Ascending aorta (tissue), 2 donors: Measurements from ENCODE around the gene HES1. TPM values are rescaled to one million over a fixed set of nuclear protein-coding genes. Genes with fewer than 3 reads are reported as not detected.

Source experiments
- DNase-seq, 2 donors: peaks; one replicate each; pipeline ENCODE4 v3.0.0-alpha.2; 2019; ENCODE audit warnings: low spot score in 2 of 2
- H3K27ac ChIP-seq, 2 donors: fragments of 200-600 bp; sonication (generic); one replicate each; pipeline ENCODE4 v1.5.1; 2016 to 2017; ENCODE audit warnings: mild to moderate bottlenecking in 1 of 2
- H3K27me3 ChIP-seq: fragments of 200-600 bp; sonication (generic); one replicate; pipeline ENCODE4 v1.5.1; 2017
- H3K36me3 ChIP-seq, 2 donors: fragments of 200-600 bp; sonication (generic); one replicate each; pipeline ENCODE4 v1.5.1; 2016
- H3K4me1 ChIP-seq, 2 donors: fragments of 200-600 bp; sonication (generic); one replicate each; pipeline ENCODE4 v1.5.1; 2016 to 2017; ENCODE audit warnings: mild to moderate bottlenecking in 1 of 2
- H3K4me3 ChIP-seq, 2 donors: fragments of 200-600 bp; sonication (generic); one replicate each; pipeline ENCODE4 v1.5.1; 2016 to 2017; ENCODE audit warnings: mild to moderate bottlenecking in 1 of 2
- H3K9me3 ChIP-seq, 2 donors: fragments of 200-600 bp; sonication (generic); one replicate each; pipeline ENCODE4 v1.5.1; 2016
- intact Hi-C: fragments of 100-400 bp; cut with DNase I; formaldehyde crosslinking; loops from one replicate; pipeline ENCODE4 v1.15.1; 2023
- total RNA-seq: library from RNA; depleted of rRNA; stranded (reverse); fragments of >200 nt; gene quantifications from one replicate; pipeline ENCODE4 v1.1.0, GENCODE V29; 2016
- TF ChIP-seq, protein P1 (sequence below), 3 experiments: fragments of 200-600 bp in 2 of 3; fragments of 450-650 bp in 1 of 3; sonication (generic) in 2 of 3; IDR thresholded peaks; one replicate each; pipeline ENCODE4 v1.5.1; 2016 to 2019; ENCODE audit warnings: antibody characterized with exemption in 3 of 3, mild to moderate bottlenecking in 1 of 3, moderate library complexity in 1 of 3

Gene HES1
- total RNA-seq, 1 donor from 2014 or later: 22.6 TPM

DNA sequence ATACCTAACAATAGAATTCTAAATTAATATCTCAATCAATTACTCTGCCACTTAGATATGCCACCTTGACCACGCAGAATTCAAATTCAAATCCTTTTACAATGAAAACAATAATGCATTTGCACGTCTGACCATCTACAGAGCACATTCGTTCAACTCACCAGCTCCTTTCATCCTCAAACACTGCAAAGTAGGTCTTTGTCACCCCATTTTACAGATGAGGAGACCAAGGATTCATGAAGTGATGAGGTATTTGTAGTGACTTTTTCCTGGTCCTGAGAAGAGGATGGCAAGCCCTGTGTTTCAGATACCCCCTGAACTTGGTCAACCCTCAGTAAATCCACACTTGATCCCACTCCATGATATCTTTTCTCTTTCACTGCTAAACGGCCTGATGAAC lies 42.2 kb downstream of the HES1 start:
- DNase-seq: no peak
- H3K9me3 ChIP-seq: no peaks in the 10 kb centered on the region
- H3K36me3 ChIP-seq: no peaks in the 10 kb centered on the region
- H3K4me3 ChIP-seq: no peak overlapping the region
- no peaks in the 10 kb centered on the region for H3K4me1 ChIP-seq
- H3K27ac ChIP-seq: no peak overlapping the region
- TF ChIP-seq, protein P1, sequence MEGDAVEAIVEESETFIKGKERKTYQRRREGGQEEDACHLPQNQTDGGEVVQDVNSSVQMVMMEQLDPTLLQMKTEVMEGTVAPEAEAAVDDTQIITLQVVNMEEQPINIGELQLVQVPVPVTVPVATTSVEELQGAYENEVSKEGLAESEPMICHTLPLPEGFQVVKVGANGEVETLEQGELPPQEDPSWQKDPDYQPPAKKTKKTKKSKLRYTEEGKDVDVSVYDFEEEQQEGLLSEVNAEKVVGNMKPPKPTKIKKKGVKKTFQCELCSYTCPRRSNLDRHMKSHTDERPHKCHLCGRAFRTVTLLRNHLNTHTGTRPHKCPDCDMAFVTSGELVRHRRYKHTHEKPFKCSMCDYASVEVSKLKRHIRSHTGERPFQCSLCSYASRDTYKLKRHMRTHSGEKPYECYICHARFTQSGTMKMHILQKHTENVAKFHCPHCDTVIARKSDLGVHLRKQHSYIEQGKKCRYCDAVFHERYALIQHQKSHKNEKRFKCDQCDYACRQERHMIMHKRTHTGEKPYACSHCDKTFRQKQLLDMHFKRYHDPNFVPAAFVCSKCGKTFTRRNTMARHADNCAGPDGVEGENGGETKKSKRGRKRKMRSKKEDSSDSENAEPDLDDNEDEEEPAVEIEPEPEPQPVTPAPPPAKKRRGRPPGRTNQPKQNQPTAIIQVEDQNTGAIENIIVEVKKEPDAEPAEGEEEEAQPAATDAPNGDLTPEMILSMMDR (IDR thresholded peaks at IDR 0.05): no peak
- no peaks in the 10 kb centered on the region for H3K27me3 ChIP-seq
- intact Hi-C loops: no loop called here

DNA sequence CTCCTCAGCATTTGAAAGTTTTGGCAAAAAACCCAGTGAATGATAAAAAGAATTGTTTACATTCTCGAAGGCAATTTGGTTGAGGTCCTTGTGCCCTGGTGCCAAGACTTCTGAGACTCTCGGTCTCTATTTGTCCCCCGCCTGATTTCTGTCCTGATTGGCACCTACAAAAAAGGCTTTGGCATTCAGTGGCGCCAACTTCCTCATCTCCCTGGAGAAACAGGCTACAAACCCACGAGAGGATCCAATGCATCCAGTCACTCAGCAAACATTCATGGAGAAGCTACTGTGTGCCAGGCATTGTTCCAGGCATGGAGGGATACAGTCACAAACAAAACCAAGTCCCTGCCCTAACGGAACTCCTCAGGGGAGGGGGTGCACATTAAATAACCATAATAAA lies 42.7 kb downstream of the HES1 start:
- intact Hi-C loops: no loop called here
- Histone ChIP-seq H3K36me3 (no peaks in the 10 kb centered on the region), H3K4me1 (no peaks in the 10 kb centered on the region), H3K27ac (no peak overlapping the region), H3K27me3 (no peaks in the 10 kb centered on the region), H3K4me3 (no peak overlapping the region), H3K9me3 (no peaks in the 10 kb centered on the region)
- TF ChIP-seq, protein P1 (IDR thresholded peaks at IDR 0.05): no peak
- no peak for DNase-seq

DNA sequence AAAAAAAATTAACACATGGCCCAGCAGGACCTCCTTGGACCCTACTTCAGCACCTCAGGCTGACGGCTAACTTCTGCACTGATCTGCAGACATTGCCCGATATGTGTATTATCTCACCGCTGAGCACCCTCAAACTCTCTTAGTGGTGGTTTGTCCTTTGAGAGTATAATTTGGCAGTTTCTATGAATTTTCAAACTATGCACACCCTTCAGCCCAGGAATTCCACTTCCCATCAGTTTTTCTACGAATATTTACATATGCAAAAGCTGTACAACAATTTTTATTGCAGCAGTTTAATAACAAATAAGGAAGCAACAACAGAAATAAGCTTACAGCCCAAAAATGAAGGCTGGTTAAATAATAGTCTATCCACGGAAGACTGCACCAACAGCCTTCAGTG lies 44.6 kb downstream of the HES1 start:
- TF ChIP-seq, protein P1 (IDR thresholded peaks at IDR 0.05): no peak
- no peak for DNase-seq
- Histone ChIP-seq H3K4me1 (no peaks in the 10 kb centered on the region), H3K9me3 (no peaks in the 10 kb centered on the region), H3K27me3 (no peaks in the 10 kb centered on the region), H3K36me3 (no peaks in the 10 kb centered on the region), H3K4me3 (no peak overlapping the region), H3K27ac (no peak overlapping the region)
- intact Hi-C loops: no loop called here

DNA sequence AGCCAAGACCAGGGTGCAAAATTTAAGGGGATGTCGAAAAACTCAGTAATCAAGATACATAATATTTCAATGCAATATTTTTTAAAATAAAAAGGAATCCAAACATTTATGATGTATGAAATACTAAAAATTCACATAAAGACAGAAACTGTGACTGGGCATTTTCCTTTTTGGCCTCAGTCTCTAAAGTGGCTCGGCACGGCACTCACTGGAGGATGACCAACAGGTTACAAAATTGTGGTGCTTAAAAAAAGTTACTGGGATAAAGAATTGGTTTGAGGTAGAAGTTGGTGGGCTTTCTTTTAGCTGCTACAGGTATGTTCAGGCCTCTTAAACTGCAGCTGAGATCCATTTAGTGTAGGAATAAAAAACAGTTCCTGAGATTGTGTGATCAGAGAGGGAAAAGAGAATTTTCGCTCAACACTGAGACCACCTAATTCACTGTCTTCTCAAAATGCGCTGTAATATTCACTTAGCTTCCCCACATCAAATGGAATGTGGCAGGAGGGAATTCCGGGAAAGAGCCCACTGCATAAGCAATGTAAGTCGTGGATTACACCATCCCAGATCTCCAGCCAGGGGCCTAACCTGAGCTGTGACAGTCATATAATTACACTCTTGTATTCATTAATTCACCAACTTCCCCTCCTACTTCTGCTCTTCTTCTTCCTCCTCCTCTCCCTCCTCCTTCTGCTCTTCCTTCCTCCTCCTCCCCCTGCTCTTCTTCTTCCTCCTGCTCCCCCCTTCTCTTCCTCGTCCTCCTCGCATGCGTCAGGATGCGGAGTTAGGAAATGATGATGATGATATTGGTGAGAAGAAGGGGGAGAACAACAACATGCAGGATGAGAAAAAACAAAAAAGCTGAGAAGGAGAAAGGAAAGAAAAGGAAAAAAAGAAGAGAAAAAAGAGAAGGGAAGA lies 45.9 kb downstream of the HES1 start:
- no peaks in the 10 kb centered on the region for H3K36me3 ChIP-seq
- H3K27ac ChIP-seq: no peak overlapping the region
- no peaks in the 10 kb centered on the region for H3K4me1 ChIP-seq
- H3K9me3 ChIP-seq: no peaks in the 10 kb centered on the region
- TF ChIP-seq, protein P1 (IDR thresholded peaks at IDR 0.05): no peak
- H3K27me3 ChIP-seq: no peaks in the 10 kb centered on the region
- no peak for DNase-seq
- intact Hi-C loops: no loop called here
- H3K4me3 ChIP-seq: no peak overlapping the region

DNA sequence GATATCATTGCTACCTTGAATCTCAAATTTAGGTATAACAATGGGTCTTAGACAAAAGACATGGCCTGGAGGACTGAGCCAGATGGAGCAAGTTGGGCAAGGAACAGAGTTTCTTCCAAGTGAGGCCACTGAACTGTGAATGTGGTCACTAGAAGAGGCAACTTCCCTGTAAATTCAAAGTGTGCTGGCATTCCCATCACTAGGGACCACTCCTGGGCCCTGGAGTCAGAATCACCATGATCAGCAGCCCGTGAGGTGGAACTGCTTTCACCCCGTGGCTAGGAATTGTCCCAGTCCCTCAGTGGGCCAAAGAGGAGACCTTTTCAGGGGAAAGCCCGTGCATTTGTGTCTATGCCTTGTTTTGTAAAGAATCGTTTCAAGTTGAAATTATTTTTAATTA lies 47.3 kb downstream of the HES1 start:
- TF ChIP-seq, protein P1 (IDR thresholded peaks at IDR 0.05): no peak
- Histone ChIP-seq H3K36me3 (no peaks in the 10 kb centered on the region), H3K4me3 (no peak overlapping the region), H3K9me3 (no peaks in the 10 kb centered on the region), H3K4me1 (no peaks in the 10 kb centered on the region), H3K27me3 (no peaks in the 10 kb centered on the region), H3K27ac (no peak overlapping the region)
- no peak for DNase-seq
- intact Hi-C loops: no loop called here
